OCI-LY3 (cell line): ENCODE data around the gene TAS2R30.

Experiments
- H2AFZ ChIP-seq: fragments of 200-600, 300-600 bp; shearing (Covaris generic); 2 replicates; pipeline ENCODE4 v1.6.0; 2014; ENCODE audit warnings: antibody characterized with exemption, low read depth, low read length
- H3K27ac ChIP-seq: fragments of 200-600, 300-600 bp; sonication (generic); 2 replicates; pipeline ENCODE4 v1.5.1; 2014; ENCODE audit warnings: mild to moderate bottlenecking, low read length, moderate library complexity, mixed read lengths
- H3K27me3 ChIP-seq: fragments of 200-600, 300-600 bp; sonication (generic); 2 replicates; pipeline ENCODE4 v1.6.1; 2014; ENCODE audit warnings: low read depth, low read length, mixed read lengths
- H3K36me3 ChIP-seq: fragments of 200-600, 300-600 bp; sonication (generic); replicated peaks from 2 replicates; pipeline ENCODE3; 2014; ENCODE audit warnings: low read depth, low read length, mixed read lengths
- H3K4me1 ChIP-seq: fragments of 300-600, 200-600 bp; sonication (generic); 2 replicates; pipeline ENCODE4 v1.6.1; 2014; ENCODE audit warnings: low read length, mixed read lengths
- H3K4me2 ChIP-seq: fragments of 200-600, 300-600 bp; sonication (generic); 2 replicates; pipeline ENCODE4 v1.6.1; 2014; ENCODE audit warnings: low read length, mixed read lengths
- H3K4me3 ChIP-seq: fragments of 300-600, 200-600 bp; sonication (generic); 2 replicates; pipeline ENCODE4 v1.5.1; 2014; ENCODE audit warnings: antibody characterized with exemption, mild to moderate bottlenecking, low read length, moderate library complexity
- H3K79me2 ChIP-seq: fragments of 300-600, 200-600 bp; shearing (Covaris generic); 2 replicates; pipeline ENCODE4 v1.6.1; 2014; ENCODE audit warnings: mild to moderate bottlenecking, low read length, mixed read lengths
- H3K9ac ChIP-seq: fragments of 300-600, 200-600 bp; shearing (Covaris generic); 2 replicates; pipeline ENCODE4 v1.6.0; 2014; ENCODE audit warnings: mild to moderate bottlenecking, low read length, moderate library complexity
- H3K9me3 ChIP-seq: fragments of 200-600, 300-600 bp; shearing (Covaris generic); 2 replicates; pipeline ENCODE4 v1.6.1; 2014; ENCODE audit warnings: low read length, mixed read lengths; ENCODE audit not compliant: insufficient read depth
- H4K20me1 ChIP-seq: fragments of 200-600, 300-600 bp; sonication (generic); 2 replicates; pipeline ENCODE4 v1.6.1; 2016; ENCODE audit warnings: low read length, mixed read lengths; ENCODE audit not compliant: insufficient read depth
- EZH2phosphoT487 ChIP-seq: fragments of 200-600 bp; shearing (Covaris generic); IDR thresholded peaks from 2 replicates; pipeline ENCODE4 v1.6.1; 2018; ENCODE audit warnings: antibody characterized with exemption, mixed run types, low read depth
- TF ChIP-seq, protein P1 (sequence below): fragments of 200-600, 300-600 bp; sonication (generic); IDR thresholded peaks from 2 replicates; pipeline ENCODE4 v1.5.1; 2014; ENCODE audit warnings: antibody characterized with exemption, low read length, low read depth

The TAS2R30 gene

GRCh38 chr12:11144297-11144696 lies 9.9 kb upstream of the TAS2R30 start:
- Histone ChIP-seq H3K4me3 (no peak overlapping the region), H2AFZ (no peak overlapping the region), H3K79me2 (peaks cover 47% of the 10 kb centered on the region), H3K27ac (no peak overlapping the region), H3K36me3 (peaks cover 14% of the 10 kb centered on the region), H3K4me2 (no peak overlapping the region), H3K9ac (no peak overlapping the region), H3K4me1 (no peaks in the 10 kb centered on the region), H4K20me1 (peaks cover 12% of the 10 kb centered on the region), H3K27me3 (no peaks in the 10 kb centered on the region), H3K9me3 (no peaks in the 10 kb centered on the region)
- TF ChIP-seq, protein P1, sequence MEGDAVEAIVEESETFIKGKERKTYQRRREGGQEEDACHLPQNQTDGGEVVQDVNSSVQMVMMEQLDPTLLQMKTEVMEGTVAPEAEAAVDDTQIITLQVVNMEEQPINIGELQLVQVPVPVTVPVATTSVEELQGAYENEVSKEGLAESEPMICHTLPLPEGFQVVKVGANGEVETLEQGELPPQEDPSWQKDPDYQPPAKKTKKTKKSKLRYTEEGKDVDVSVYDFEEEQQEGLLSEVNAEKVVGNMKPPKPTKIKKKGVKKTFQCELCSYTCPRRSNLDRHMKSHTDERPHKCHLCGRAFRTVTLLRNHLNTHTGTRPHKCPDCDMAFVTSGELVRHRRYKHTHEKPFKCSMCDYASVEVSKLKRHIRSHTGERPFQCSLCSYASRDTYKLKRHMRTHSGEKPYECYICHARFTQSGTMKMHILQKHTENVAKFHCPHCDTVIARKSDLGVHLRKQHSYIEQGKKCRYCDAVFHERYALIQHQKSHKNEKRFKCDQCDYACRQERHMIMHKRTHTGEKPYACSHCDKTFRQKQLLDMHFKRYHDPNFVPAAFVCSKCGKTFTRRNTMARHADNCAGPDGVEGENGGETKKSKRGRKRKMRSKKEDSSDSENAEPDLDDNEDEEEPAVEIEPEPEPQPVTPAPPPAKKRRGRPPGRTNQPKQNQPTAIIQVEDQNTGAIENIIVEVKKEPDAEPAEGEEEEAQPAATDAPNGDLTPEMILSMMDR = no peak
- TF ChIP-seq EZH2phosphoT487 = no peak

DNA sequence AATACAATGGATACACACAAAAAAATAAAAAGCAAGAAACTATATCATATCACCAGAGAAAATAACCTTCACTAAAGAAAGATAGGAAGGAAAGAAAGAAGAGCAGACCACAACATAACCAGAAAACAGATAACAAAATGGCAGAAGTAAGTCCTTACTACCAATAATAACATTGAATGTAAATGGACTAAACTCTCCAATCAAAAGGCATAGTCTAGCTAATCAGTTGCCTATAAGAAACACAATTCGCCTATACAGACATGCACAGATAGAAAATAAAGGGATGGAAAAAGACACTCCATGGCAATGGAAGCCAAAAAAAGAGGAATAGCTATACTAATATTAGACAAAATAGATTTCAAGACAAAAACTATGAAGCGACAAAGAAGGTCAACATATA lies 8.9 kb upstream of the TAS2R30 start:
- TF ChIP-seq, protein P1 = no peak
- TF ChIP-seq EZH2phosphoT487 = no peak
- Histone ChIP-seq H3K79me2 (peaks cover 49% of the 10 kb centered on the region), H3K4me2 (no peak overlapping the region), H4K20me1 (peaks cover 12% of the 10 kb centered on the region), H3K9me3 (no peaks in the 10 kb centered on the region), H3K36me3 (peaks cover 14% of the 10 kb centered on the region), H2AFZ (no peak overlapping the region), H3K27ac (no peak overlapping the region), H3K27me3 (no peaks in the 10 kb centered on the region), H3K9ac (no peak overlapping the region), H3K4me1 (no peaks in the 10 kb centered on the region), H3K4me3 (no peak overlapping the region)

- H3K79me2 ChIP-seq = peaks cover 62% of the 10 kb centered on the region
Observed at GRCh38 chr12:11136075-11136474, 1.6 kb upstream of the TAS2R30 start.

DNA sequence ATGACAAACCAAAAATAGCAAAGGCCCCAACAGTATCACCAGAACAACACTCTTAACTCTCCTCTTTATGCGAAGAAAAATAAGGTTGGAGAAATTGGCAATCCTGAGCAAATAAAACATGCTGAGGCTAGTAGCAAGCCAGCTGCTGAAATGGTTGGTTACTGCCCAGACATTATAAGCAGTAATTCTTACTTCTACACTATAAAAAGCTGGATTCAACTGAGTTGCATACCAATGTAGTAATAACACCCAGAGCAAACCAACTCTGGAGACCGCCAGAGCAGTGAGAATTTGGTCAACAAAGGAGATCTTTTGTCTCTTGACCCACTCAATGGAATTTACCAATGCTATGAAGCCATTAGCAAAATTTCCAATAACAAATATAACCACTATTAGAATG lies 628 bp downstream of the TAS2R30 start:
- no peaks in the 10 kb centered on the region for H3K27me3 ChIP-seq
- no peaks in the 10 kb centered on the region for H3K9me3 ChIP-seq
- peaks cover 63% of the 10 kb centered on the region for H3K79me2 ChIP-seq
- peaks cover 29% of the 10 kb centered on the region for H3K4me1 ChIP-seq
- no peak for TF ChIP-seq EZH2phosphoT487
- TF ChIP-seq, protein P1 = no peak
- no peak overlapping the region for H3K9ac ChIP-seq
- no peak overlapping the region for H3K4me2 ChIP-seq
- peaks cover 2% of the 10 kb centered on the region for H3K36me3 ChIP-seq
- H2AFZ ChIP-seq = no peak overlapping the region
- H3K27ac ChIP-seq = no peak overlapping the region
- no peak overlapping the region for H3K4me3 ChIP-seq
- H4K20me1 ChIP-seq = peaks cover 24% of the 10 kb centered on the region

More at GRCh38 chr12:11136075-11136474, 1.6 kb upstream of the TAS2R30 start:
- peak overlapping the region; percentile 22; the same call in 1 of the 2 replicates for H3K4me2 ChIP-seq
- no peak overlapping the region for H3K9ac ChIP-seq
- H3K36me3 ChIP-seq = peaks cover 10% of the 10 kb centered on the region
- TF ChIP-seq EZH2phosphoT487 = no peak
- TF ChIP-seq, protein P1 = no peak
- H2AFZ ChIP-seq = no peak overlapping the region
- no peak overlapping the region for H3K27ac ChIP-seq
- no peaks in the 10 kb centered on the region for H3K9me3 ChIP-seq
- H4K20me1 ChIP-seq = peaks cover 14% of the 10 kb centered on the region
- H3K27me3 ChIP-seq = no peaks in the 10 kb centered on the region
- H3K4me1 ChIP-seq = peaks cover 26% of the 10 kb centered on the region
- no peak overlapping the region for H3K4me3 ChIP-seq
